ENCODE results near the gene CMSS1.

The CMSS1 gene

GRCh38 chr3:100007313-100007712 is 189.7 kb downstream of the CMSS1 start:
- no peaks in the 10 kb centered on the region for H3K36me3 ChIP-seq (ENCODE audit: control insufficient read depth in 1 of 2, insufficient read depth in 2 of 2, low read length in 2 of 2)
- no peak overlapping the region for H3K4me3 ChIP-seq (ENCODE audit: low read depth in 1 of 2, low read length in 2 of 2)
- no peaks in the 10 kb centered on the region for H3K27me3 ChIP-seq (ENCODE audit: low read depth, low read length)
- H3K9me3 ChIP-seq (ENCODE audit: control insufficient read depth in 1 of 2, low read length in 2 of 2): no peaks in the 10 kb centered on the region
- H3K4me1 ChIP-seq (ENCODE audit: control insufficient read depth in 1 of 2, insufficient read depth in 2 of 2, low read length in 2 of 2): peaks cover 3 to 11% of the 10 kb centered on the region in 2 donors
- H3K27ac ChIP-seq (ENCODE audit: low read length): no peak overlapping the region

- H3K9me3 ChIP-seq (ENCODE audit: control insufficient read depth in 1 of 2, low read length in 2 of 2): no peaks in the 10 kb centered on the region
- H3K4me3 ChIP-seq (ENCODE audit: low read depth in 1 of 2, low read length in 2 of 2): no peak overlapping the region
- no peak overlapping the region for H3K27ac ChIP-seq (ENCODE audit: low read length)
- H3K4me1 ChIP-seq (ENCODE audit: control insufficient read depth in 1 of 2, insufficient read depth in 2 of 2, low read length in 2 of 2): peaks cover 0 to 11% of the 10 kb centered on the region in 2 donors
- H3K36me3 ChIP-seq (ENCODE audit: control insufficient read depth in 1 of 2, insufficient read depth in 2 of 2, low read length in 2 of 2): no peaks in the 10 kb centered on the region
- no peaks in the 10 kb centered on the region for H3K27me3 ChIP-seq (ENCODE audit: low read depth, low read length)
Observed at GRCh38 chr3:100008081-100008698, 190.5 kb downstream of the CMSS1 start.

GRCh38 chr3:100009276-100010086 is 191.8 kb downstream of the CMSS1 start:
- Histone ChIP-seq H3K27ac (ENCODE audit: low read length) (no peak overlapping the region), H3K4me1 (ENCODE audit: control insufficient read depth in 1 of 2, insufficient read depth in 2 of 2, low read length in 2 of 2) (peaks cover 0 to 11% of the 10 kb centered on the region in 2 donors)

GRCh38 chr3:100010087-100010417 is 192.4 kb downstream of the CMSS1 start:
- H3K36me3 ChIP-seq (ENCODE audit: control insufficient read depth in 1 of 2, insufficient read depth in 2 of 2, low read length in 2 of 2): no peaks in the 10 kb centered on the region
- H3K27ac ChIP-seq (ENCODE audit: low read length): no peak overlapping the region
- H3K4me1 ChIP-seq (ENCODE audit: control insufficient read depth in 1 of 2, insufficient read depth in 2 of 2, low read length in 2 of 2): peaks cover 0 to 11% of the 10 kb centered on the region in 2 donors
- no peaks in the 10 kb centered on the region for H3K9me3 ChIP-seq (ENCODE audit: control insufficient read depth in 1 of 2, low read length in 2 of 2)
- no peak overlapping the region for H3K4me3 ChIP-seq (ENCODE audit: low read depth in 1 of 2, low read length in 2 of 2)
- no peaks in the 10 kb centered on the region for H3K27me3 ChIP-seq (ENCODE audit: low read depth, low read length)

More at GRCh38 chr3:100009276-100010086, 191.8 kb downstream of the CMSS1 start:
- Histone ChIP-seq H3K9me3 (ENCODE audit: control insufficient read depth in 1 of 2, low read length in 2 of 2) (no peaks in the 10 kb centered on the region), H3K4me3 (ENCODE audit: low read depth in 1 of 2, low read length in 2 of 2) (no peak overlapping the region), H3K27me3 (ENCODE audit: low read depth, low read length) (no peaks in the 10 kb centered on the region), H3K36me3 (ENCODE audit: control insufficient read depth in 1 of 2, insufficient read depth in 2 of 2, low read length in 2 of 2) (no peaks in the 10 kb centered on the region)

GRCh38 chr3:100018806-100019205 is 201.1 kb downstream of the CMSS1 start:
- no peaks in the 10 kb centered on the region for H3K27me3 ChIP-seq (ENCODE audit: low read depth, low read length)
- no peak overlapping the region for H3K27ac ChIP-seq (ENCODE audit: low read length)
- H3K36me3 ChIP-seq (ENCODE audit: control insufficient read depth in 1 of 2, insufficient read depth in 2 of 2, low read length in 2 of 2): no peaks in the 10 kb centered on the region
- no peak overlapping the region for H3K4me3 ChIP-seq (ENCODE audit: low read depth in 1 of 2, low read length in 2 of 2)
- H3K4me1 ChIP-seq (ENCODE audit: control insufficient read depth in 1 of 2, insufficient read depth in 2 of 2, low read length in 2 of 2): peaks cover 0 to 7% of the 10 kb centered on the region in 2 donors
- H3K9me3 ChIP-seq (ENCODE audit: control insufficient read depth in 1 of 2, low read length in 2 of 2): no peaks in the 10 kb centered on the region

- Histone ChIP-seq H3K36me3 (ENCODE audit: control insufficient read depth in 1 of 2, insufficient read depth in 2 of 2, low read length in 2 of 2) (no peaks in the 10 kb centered on the region), H3K4me1 (ENCODE audit: control insufficient read depth in 1 of 2, insufficient read depth in 2 of 2, low read length in 2 of 2) (peaks cover 0 to 7% of the 10 kb centered on the region in 2 donors), H3K9me3 (ENCODE audit: control insufficient read depth in 1 of 2, low read length in 2 of 2) (no peaks in the 10 kb centered on the region), H3K27ac (ENCODE audit: low read length) (no peak overlapping the region), H3K27me3 (ENCODE audit: low read depth, low read length) (no peaks in the 10 kb centered on the region), H3K4me3 (ENCODE audit: low read depth in 1 of 2, low read length in 2 of 2) (no peak overlapping the region)
Observed at GRCh38 chr3:100019719-100020118, 202.1 kb downstream of the CMSS1 start.

GRCh38 chr3:100020876-100021644 is 203.4 kb downstream of the CMSS1 start:
- Histone ChIP-seq H3K9me3 (ENCODE audit: control insufficient read depth in 1 of 2, low read length in 2 of 2) (no peaks in the 10 kb centered on the region), H3K27me3 (ENCODE audit: low read depth, low read length) (no peaks in the 10 kb centered on the region), H3K4me3 (ENCODE audit: low read depth in 1 of 2, low read length in 2 of 2) (no peak overlapping the region), H3K27ac (ENCODE audit: low read length) (no peak overlapping the region), H3K4me1 (ENCODE audit: control insufficient read depth in 1 of 2, insufficient read depth in 2 of 2, low read length in 2 of 2) (peaks cover 0 to 7% of the 10 kb centered on the region in 2 donors), H3K36me3 (ENCODE audit: control insufficient read depth in 1 of 2, insufficient read depth in 2 of 2, low read length in 2 of 2) (no peaks in the 10 kb centered on the region)

GRCh38 chr3:100022506-100022905 is 204.8 kb downstream of the CMSS1 start:
- Histone ChIP-seq H3K4me3 (ENCODE audit: low read depth in 1 of 2, low read length in 2 of 2) (no peak overlapping the region), H3K27ac (ENCODE audit: low read length) (no peak overlapping the region), H3K9me3 (ENCODE audit: control insufficient read depth in 1 of 2, low read length in 2 of 2) (no peaks in the 10 kb centered on the region), H3K4me1 (ENCODE audit: control insufficient read depth in 1 of 2, insufficient read depth in 2 of 2, low read length in 2 of 2) (peaks cover 0 to 7% of the 10 kb centered on the region in 2 donors), H3K36me3 (ENCODE audit: control insufficient read depth in 1 of 2, insufficient read depth in 2 of 2, low read length in 2 of 2) (no peaks in the 10 kb centered on the region), H3K27me3 (ENCODE audit: low read depth, low read length) (no peaks in the 10 kb centered on the region)

- Histone ChIP-seq H3K9me3 (ENCODE audit: control insufficient read depth in 1 of 2, low read length in 2 of 2) (no peaks in the 10 kb centered on the region), H3K27ac (ENCODE audit: low read length) (no peak overlapping the region), H3K36me3 (ENCODE audit: control insufficient read depth in 1 of 2, insufficient read depth in 2 of 2, low read length in 2 of 2) (no peaks in the 10 kb centered on the region), H3K4me3 (ENCODE audit: low read depth in 1 of 2, low read length in 2 of 2) (no peak overlapping the region), H3K27me3 (ENCODE audit: low read depth, low read length) (no peaks in the 10 kb centered on the region), H3K4me1 (ENCODE audit: control insufficient read depth in 1 of 2, insufficient read depth in 2 of 2, low read length in 2 of 2) (peaks cover 0 to 7% of the 10 kb centered on the region in 2 donors)
Observed at GRCh38 chr3:100023150-100023549, 205.5 kb downstream of the CMSS1 start.

- no peaks in the 10 kb centered on the region for H3K27me3 ChIP-seq (ENCODE audit: low read depth, low read length)
- H3K36me3 ChIP-seq (ENCODE audit: control insufficient read depth in 1 of 2, insufficient read depth in 2 of 2, low read length in 2 of 2): no peaks in the 10 kb centered on the region
- H3K9me3 ChIP-seq (ENCODE audit: control insufficient read depth in 1 of 2, low read length in 2 of 2): no peaks in the 10 kb centered on the region
- H3K4me3 ChIP-seq (ENCODE audit: low read depth in 1 of 2, low read length in 2 of 2): no peak overlapping the region
- H3K4me1 ChIP-seq (ENCODE audit: control insufficient read depth in 1 of 2, insufficient read depth in 2 of 2, low read length in 2 of 2): peaks cover 0 to 7% of the 10 kb centered on the region in 2 donors
- no peak overlapping the region for H3K27ac ChIP-seq (ENCODE audit: low read length)
Observed at GRCh38 chr3:100023595-100023994, 205.9 kb downstream of the CMSS1 start.

- no peaks in the 10 kb centered on the region for H3K36me3 ChIP-seq (ENCODE audit: control insufficient read depth in 1 of 2, insufficient read depth in 2 of 2, low read length in 2 of 2)
- no peak overlapping the region for H3K27ac ChIP-seq (ENCODE audit: low read length)
- no peak overlapping the region for H3K4me3 ChIP-seq (ENCODE audit: low read depth in 1 of 2, low read length in 2 of 2)
- no peaks in the 10 kb centered on the region for H3K9me3 ChIP-seq (ENCODE audit: control insufficient read depth in 1 of 2, low read length in 2 of 2)
- peaks cover 0 to 7% of the 10 kb centered on the region in 2 donors for H3K4me1 ChIP-seq (ENCODE audit: control insufficient read depth in 1 of 2, insufficient read depth in 2 of 2, low read length in 2 of 2)
- H3K27me3 ChIP-seq (ENCODE audit: low read depth, low read length): no peaks in the 10 kb centered on the region
Observed at GRCh38 chr3:100024520-100025303, 207.1 kb downstream of the CMSS1 start.
